OCI-LY3 (cell line): ENCODE data around the gene TMEM209.
A peak's percentile ranks its signal among the peaks of the same experiment; 100 is the strongest.

Experiments used
- H2AFZ ChIP-seq: fragments of 200-600, 300-600 bp; shearing (Covaris generic); 2 replicates; pipeline ENCODE4 v1.6.0; 2014; ENCODE audit warnings: antibody characterized with exemption, low read depth, low read length
- H3K27ac ChIP-seq: fragments of 200-600, 300-600 bp; sonication (generic); 2 replicates; pipeline ENCODE4 v1.5.1; 2014; ENCODE audit warnings: mild to moderate bottlenecking, low read length, moderate library complexity, mixed read lengths
- H3K27me3 ChIP-seq: fragments of 200-600, 300-600 bp; sonication (generic); 2 replicates; pipeline ENCODE4 v1.6.1; 2014; ENCODE audit warnings: low read depth, low read length, mixed read lengths
- H3K36me3 ChIP-seq: fragments of 200-600, 300-600 bp; sonication (generic); replicated peaks from 2 replicates; pipeline ENCODE3; 2014; ENCODE audit warnings: low read depth, low read length, mixed read lengths
- H3K4me1 ChIP-seq: fragments of 300-600, 200-600 bp; sonication (generic); 2 replicates; pipeline ENCODE4 v1.6.1; 2014; ENCODE audit warnings: low read length, mixed read lengths
- H3K4me2 ChIP-seq: fragments of 200-600, 300-600 bp; sonication (generic); 2 replicates; pipeline ENCODE4 v1.6.1; 2014; ENCODE audit warnings: low read length, mixed read lengths
- H3K4me3 ChIP-seq: fragments of 300-600, 200-600 bp; sonication (generic); 2 replicates; pipeline ENCODE4 v1.5.1; 2014; ENCODE audit warnings: antibody characterized with exemption, mild to moderate bottlenecking, low read length, moderate library complexity
- H3K79me2 ChIP-seq: fragments of 300-600, 200-600 bp; shearing (Covaris generic); 2 replicates; pipeline ENCODE4 v1.6.1; 2014; ENCODE audit warnings: mild to moderate bottlenecking, low read length, mixed read lengths
- H3K9ac ChIP-seq: fragments of 300-600, 200-600 bp; shearing (Covaris generic); 2 replicates; pipeline ENCODE4 v1.6.0; 2014; ENCODE audit warnings: mild to moderate bottlenecking, low read length, moderate library complexity
- H3K9me3 ChIP-seq: fragments of 200-600, 300-600 bp; shearing (Covaris generic); 2 replicates; pipeline ENCODE4 v1.6.1; 2014; ENCODE audit warnings: low read length, mixed read lengths; ENCODE audit not compliant: insufficient read depth
- H4K20me1 ChIP-seq: fragments of 200-600, 300-600 bp; sonication (generic); 2 replicates; pipeline ENCODE4 v1.6.1; 2016; ENCODE audit warnings: low read length, mixed read lengths; ENCODE audit not compliant: insufficient read depth
- EZH2phosphoT487 ChIP-seq: fragments of 200-600 bp; shearing (Covaris generic); IDR thresholded peaks from 2 replicates; pipeline ENCODE4 v1.6.1; 2018; ENCODE audit warnings: antibody characterized with exemption, mixed run types, low read depth
- TF ChIP-seq, protein P1 (sequence below): fragments of 200-600, 300-600 bp; sonication (generic); IDR thresholded peaks from 2 replicates; pipeline ENCODE4 v1.5.1; 2014; ENCODE audit warnings: antibody characterized with exemption, low read length, low read depth

The TMEM209 gene

DNA sequence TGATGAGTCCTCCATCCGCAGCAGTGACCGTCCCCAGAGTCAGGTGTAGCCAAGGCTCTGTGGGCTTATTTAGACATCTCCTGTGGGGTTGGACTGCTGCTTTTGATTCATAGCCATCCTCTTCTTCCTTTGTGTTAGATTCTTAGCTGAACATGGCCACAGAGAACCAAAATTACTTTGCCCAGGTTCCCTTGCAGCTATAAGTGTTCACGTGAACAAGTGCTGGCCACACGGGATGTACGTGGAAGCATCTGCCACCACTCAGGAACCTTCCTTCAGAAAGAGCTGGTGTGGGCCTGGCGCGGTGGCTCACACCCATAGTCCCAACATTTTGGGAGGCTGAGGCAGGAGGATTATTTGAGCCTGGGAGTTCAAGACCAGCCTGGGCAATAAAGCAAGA, 49.1 kb downstream of the TMEM209 start:
- no peak overlapping the region for H3K9ac ChIP-seq
- H3K4me2 ChIP-seq: no peak overlapping the region
- H3K27ac ChIP-seq: no peak overlapping the region
- no peak overlapping the region for H2AFZ ChIP-seq
- no peaks in the 10 kb centered on the region for H4K20me1 ChIP-seq
- no peaks in the 10 kb centered on the region for H3K4me1 ChIP-seq
- no peak overlapping the region for H3K4me3 ChIP-seq
- TF ChIP-seq EZH2phosphoT487: no peak
- TF ChIP-seq, protein P1, sequence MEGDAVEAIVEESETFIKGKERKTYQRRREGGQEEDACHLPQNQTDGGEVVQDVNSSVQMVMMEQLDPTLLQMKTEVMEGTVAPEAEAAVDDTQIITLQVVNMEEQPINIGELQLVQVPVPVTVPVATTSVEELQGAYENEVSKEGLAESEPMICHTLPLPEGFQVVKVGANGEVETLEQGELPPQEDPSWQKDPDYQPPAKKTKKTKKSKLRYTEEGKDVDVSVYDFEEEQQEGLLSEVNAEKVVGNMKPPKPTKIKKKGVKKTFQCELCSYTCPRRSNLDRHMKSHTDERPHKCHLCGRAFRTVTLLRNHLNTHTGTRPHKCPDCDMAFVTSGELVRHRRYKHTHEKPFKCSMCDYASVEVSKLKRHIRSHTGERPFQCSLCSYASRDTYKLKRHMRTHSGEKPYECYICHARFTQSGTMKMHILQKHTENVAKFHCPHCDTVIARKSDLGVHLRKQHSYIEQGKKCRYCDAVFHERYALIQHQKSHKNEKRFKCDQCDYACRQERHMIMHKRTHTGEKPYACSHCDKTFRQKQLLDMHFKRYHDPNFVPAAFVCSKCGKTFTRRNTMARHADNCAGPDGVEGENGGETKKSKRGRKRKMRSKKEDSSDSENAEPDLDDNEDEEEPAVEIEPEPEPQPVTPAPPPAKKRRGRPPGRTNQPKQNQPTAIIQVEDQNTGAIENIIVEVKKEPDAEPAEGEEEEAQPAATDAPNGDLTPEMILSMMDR: no peak
- no peaks in the 10 kb centered on the region for H3K79me2 ChIP-seq
- H3K9me3 ChIP-seq: no peaks in the 10 kb centered on the region
- H3K27me3 ChIP-seq: no peaks in the 10 kb centered on the region
- H3K36me3 ChIP-seq: peaks cover 21% of the 10 kb centered on the region

DNA sequence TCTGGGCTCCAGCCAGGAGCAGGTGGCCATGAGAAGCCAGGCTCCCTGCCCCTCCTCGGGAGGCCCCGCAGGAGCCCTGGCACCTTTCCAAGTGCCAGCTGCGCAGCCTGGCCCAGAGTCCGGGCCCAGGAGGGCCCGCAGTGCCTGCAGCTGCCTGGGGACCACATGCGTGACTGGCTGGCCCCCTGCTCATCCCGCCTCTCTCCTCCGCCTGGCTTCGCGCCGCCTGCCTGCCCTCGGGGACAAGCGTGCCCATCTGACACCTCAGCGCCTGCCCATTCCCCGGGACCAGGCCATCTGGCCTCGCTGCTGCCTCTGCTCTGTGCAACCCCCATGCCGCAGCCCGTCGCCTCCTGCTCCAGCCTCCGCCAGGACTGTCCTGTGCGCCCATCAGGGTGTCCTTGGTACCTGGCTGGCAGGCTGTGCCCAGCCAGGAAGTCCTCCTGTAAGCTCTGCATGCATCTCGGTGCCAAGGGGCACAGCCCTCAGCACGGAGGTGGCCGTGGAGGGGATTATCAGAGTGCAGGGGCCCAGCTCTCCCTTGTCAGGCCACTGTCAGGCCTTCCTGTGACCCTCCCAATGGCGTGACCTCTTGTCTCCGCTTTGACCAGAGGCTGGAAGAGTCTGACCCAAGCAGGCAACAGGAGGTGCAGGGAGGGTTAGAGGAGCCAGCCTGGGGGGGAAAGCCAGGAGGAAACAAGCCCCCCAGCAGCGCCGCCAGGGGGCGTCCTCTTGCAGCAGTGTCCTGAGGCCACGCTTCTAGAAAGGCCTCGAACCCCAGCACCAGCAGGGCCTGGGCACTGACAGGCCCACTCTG, 50.5 kb downstream of the TMEM209 start:
- Histone ChIP-seq H3K9me3 (no peaks in the 10 kb centered on the region), H3K79me2 (no peaks in the 10 kb centered on the region), H4K20me1 (no peaks in the 10 kb centered on the region), H2AFZ (no peak overlapping the region), H3K9ac (no peak overlapping the region), H3K4me3 (no peak overlapping the region), H3K4me2 (no peak overlapping the region), H3K27ac (no peak overlapping the region), H3K27me3 (no peaks in the 10 kb centered on the region), H3K4me1 (no peaks in the 10 kb centered on the region), H3K36me3 (peaks cover 11% of the 10 kb centered on the region)
- no peak for TF ChIP-seq EZH2phosphoT487
- TF ChIP-seq, protein P1: peak; percentile 54

DNA sequence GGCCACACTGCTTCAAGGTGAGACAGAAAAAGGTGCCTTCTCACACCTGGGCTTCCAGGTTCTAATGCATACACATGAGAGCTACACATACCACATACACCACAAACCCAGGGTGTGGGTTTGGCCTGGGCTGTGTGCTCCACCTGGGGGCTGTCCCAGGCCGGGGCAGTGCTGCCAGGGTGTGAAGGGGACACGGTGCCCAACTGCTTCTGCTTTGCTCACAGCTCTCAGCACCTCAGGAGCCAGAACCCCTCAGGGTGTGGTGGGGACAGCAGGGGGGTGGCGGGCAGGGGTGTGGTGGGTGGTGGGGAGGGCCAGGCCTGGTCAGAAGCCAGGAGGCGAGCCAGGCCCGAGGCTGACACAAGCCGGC, 51.1 kb downstream of the TMEM209 start:
- Histone ChIP-seq H3K27ac (no peak overlapping the region), H2AFZ (no peak overlapping the region), H3K79me2 (no peaks in the 10 kb centered on the region), H3K27me3 (no peaks in the 10 kb centered on the region), H4K20me1 (no peaks in the 10 kb centered on the region), H3K4me2 (no peak overlapping the region), H3K9ac (no peak overlapping the region), H3K4me1 (no peaks in the 10 kb centered on the region), H3K4me3 (no peak overlapping the region), H3K9me3 (no peaks in the 10 kb centered on the region), H3K36me3 (peaks cover 6% of the 10 kb centered on the region)
- TF ChIP-seq EZH2phosphoT487: no peak
- TF ChIP-seq, protein P1: no peak

DNA sequence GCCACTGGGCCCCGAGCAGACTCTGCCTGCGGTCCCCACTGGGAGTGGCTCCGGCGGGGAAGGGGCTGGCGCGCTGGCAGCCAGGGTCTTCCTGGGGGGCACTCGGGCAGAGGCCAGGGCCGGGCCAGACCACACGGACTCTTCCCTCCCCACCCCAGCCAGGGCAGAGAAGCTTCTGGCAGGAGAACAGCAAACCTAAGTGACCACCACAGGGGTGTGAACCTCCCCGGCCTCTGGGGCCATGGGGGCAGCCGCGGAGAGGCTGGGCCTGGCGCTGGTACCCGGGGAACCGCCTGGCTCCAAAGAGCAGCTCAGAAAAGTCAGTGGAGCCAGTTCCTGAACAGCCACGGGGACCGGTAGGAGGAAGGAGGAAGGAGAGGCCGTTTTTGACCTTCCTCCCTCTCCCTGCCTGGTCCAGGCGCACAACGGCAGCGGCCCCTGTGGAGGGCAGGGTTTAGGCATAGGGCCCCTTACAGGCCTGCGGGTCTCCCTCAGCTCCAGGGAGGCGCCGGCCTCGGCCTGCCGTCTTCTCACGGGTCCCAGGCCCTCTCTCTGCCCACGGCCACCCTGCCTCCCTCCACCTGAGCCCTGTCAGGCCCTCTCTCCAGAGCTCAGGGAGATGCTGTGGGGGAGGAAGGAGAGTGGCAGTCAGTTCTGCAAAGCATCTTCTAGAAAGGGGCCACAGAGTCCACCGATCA, 51.8 kb downstream of the TMEM209 start:
- Histone ChIP-seq H3K4me3 (no peak overlapping the region), H3K4me1 (no peaks in the 10 kb centered on the region), H2AFZ (no peak overlapping the region), H3K27ac (no peak overlapping the region), H3K36me3 (peaks cover 3% of the 10 kb centered on the region), H3K9ac (no peak overlapping the region), H4K20me1 (no peaks in the 10 kb centered on the region), H3K9me3 (no peaks in the 10 kb centered on the region), H3K79me2 (no peaks in the 10 kb centered on the region), H3K4me2 (no peak overlapping the region), H3K27me3 (no peaks in the 10 kb centered on the region)
- TF ChIP-seq, protein P1: no peak
- no peak for TF ChIP-seq EZH2phosphoT487
